Measurements from ENCODE around the gene PRKAG2. TPM values are rescaled to one million over a fixed set of nuclear protein-coding genes. Genes with fewer than 3 reads are reported as not detected.

The PRKAG2 gene
- total and polyA plus RNA-seq, 10 donors, result 15.8 to 50.9 (median 32.8) TPM

DNA sequence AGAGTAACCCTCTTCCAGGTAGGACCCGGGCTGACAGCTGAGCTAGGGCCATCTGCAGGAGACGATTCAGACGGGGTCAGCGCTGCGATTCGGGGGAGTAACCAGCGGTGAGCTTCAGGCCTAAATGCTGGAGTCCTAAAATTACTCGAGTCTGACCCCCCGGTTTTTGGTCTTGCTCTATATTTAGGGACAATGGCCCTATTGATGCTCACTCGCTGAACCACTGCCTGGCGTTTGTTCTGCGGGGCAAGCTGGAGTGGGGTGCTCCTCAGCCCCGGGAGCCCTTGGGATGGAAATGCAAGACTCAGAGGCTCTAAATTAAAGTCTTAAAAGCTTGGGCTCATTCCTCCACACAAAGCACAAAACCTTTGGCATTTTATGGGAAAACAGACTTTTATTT lies 120.0 kb downstream of the PRKAG2 start:
- no peak for TF ChIP-seq POLR2A (IDR thresholded peaks at IDR 0.05)
- TF ChIP-seq CTCF (IDR thresholded peaks at IDR 0.05 in 8 of 11, conservative IDR thresholded peaks at IDR 0.05 in 3 of 11), result no peak
- no peak for TF ChIP-seq POLR2AphosphoS5 (IDR thresholded peaks at IDR 0.05)
- WGBS, 5 donors, result 90 to 95% (median 95%) methylated on average over 13 of the region's 13 CpGs
- intact Hi-C loops (cut with DNase I; ENCODE audit: low total_unique reads), result no loop called here

DNA sequence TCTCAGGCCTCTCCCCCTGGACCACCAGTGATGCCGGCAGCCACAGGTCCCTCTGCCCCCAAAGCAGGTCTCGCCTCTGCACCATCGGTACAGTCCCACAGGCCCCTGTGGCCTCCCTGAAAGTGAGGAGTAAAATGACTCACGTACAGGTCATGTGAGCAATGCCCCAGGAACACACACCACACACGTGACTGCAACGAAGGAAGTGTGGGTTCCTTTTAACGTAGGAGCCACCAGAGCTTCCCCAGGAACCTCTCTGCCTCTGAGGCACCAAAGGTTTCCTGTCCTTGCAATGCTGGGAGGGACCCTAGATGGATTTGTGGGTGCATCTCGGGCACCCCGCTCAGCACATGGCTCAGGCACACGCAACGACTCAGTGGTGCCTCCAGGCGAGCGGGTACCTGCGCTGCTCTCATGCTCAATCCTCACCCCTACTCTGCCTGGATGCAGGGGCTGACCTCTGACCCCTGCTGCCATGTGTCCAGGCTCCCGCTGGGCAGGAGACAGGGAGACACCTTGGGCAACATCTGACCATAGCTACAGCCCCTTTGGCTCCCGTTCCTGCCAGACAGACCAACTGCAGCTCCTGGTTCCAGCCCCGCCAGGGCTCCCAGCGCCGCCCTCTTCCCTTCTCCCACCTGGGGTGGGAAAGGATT lies 120.7 kb downstream of the PRKAG2 start:
- intact Hi-C loops (cut with DNase I; ENCODE audit: low total_unique reads), result no loop called here
- Histone ChIP-seq H3K27me3 (replicated peaks in 1 of 7) (no peaks in the 10 kb centered on the region), H3K4me3 (no peak overlapping the region), H3K36me3 (peaks cover 0 to 12% (median 0%) of the 10 kb centered on the region in 6 donors), H3K4me1 (peaks cover 11 to 34% (median 25%) of the 10 kb centered on the region in 6 donors), H3K9me3 (no peaks in the 10 kb centered on the region), H3K27ac (peak overlapping the region in 5 of 8 donors; percentile 13 to 80 (median 74))
- DNase-seq, result no peak
- TF ChIP-seq CTCF (IDR thresholded peaks at IDR 0.05 in 8 of 11, conservative IDR thresholded peaks at IDR 0.05 in 3 of 11) (no peak), POLR2AphosphoS5 (IDR thresholded peaks at IDR 0.05) (peak in 1 of 3 donors; percentile 40), POLR2A (IDR thresholded peaks at IDR 0.05) (no peak)
- 58 to 70% (median 65%) methylated on average over 11 to 19 of the region's 19 CpGs for WGBS, 5 donors

More for the DNA sequence above, 120.0 kb downstream of the PRKAG2 start:
- H3K27me3 ChIP-seq (replicated peaks in 1 of 7), result no peaks in the 10 kb centered on the region
- H3K36me3 ChIP-seq, result peaks cover 0 to 11% (median 0%) of the 10 kb centered on the region in 6 donors
- DNase-seq, result no peak
- H3K27ac ChIP-seq, result no peak overlapping the region
- H3K4me3 ChIP-seq, result no peak overlapping the region
- no peaks in the 10 kb centered on the region for H3K9me3 ChIP-seq
- H3K4me1 ChIP-seq, result peaks cover 11 to 34% (median 25%) of the 10 kb centered on the region in 6 donors

DNA sequence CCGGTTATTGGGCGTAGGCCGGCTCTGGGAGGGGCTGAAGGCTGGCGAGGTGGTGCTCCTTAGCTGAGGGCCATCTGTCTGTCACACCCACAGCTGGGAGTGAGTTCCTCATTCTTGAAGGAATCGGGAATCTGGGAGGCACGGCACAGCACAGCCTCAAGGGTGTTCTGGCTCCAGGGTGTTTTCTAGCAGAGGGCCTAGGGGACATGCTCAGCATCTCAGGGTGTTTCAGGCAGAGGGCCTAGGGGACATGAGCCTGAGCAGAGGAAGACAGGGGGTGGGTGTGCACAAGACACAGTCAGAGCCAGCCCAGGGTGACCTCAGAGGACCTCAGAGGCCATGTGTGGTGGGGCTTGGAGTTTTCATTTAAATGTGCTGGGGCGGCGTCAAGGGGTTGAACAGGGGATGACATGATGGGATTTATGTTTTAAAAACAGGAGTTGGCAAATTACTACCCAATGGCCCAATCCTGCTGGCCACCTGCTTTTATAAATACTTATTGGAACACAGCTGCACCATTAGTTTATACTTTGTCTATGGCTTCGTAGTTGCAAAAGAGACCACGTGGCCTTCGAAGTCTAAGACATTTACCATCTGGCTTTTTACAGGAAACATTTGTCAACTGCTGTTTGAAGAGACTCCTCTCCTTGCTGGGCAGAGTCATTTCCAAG lies 121.6 kb downstream of the PRKAG2 start:
- intact Hi-C loops (cut with DNase I; ENCODE audit: low total_unique reads), result no loop called here
- Histone ChIP-seq H3K4me3 (no peak overlapping the region), H3K36me3 (peaks cover 0 to 12% (median 0%) of the 10 kb centered on the region in 6 donors), H3K4me1 (peaks cover 11 to 34% (median 25%) of the 10 kb centered on the region in 6 donors), H3K27me3 (replicated peaks in 1 of 7) (no peaks in the 10 kb centered on the region), H3K9me3 (no peaks in the 10 kb centered on the region), H3K27ac (peak overlapping the region in 5 of 8 donors; percentile 70 to 80 (median 74))
- DNase-seq, result no peak
- 65 to 75% (median 71%) methylated on average over 11 of the region's 11 CpGs for WGBS, 5 donors
- TF ChIP-seq POLR2A (IDR thresholded peaks at IDR 0.05) (no peak), CTCF (IDR thresholded peaks at IDR 0.05 in 8 of 11, conservative IDR thresholded peaks at IDR 0.05 in 3 of 11) (no peak), POLR2AphosphoS5 (IDR thresholded peaks at IDR 0.05) (no peak)

DNA sequence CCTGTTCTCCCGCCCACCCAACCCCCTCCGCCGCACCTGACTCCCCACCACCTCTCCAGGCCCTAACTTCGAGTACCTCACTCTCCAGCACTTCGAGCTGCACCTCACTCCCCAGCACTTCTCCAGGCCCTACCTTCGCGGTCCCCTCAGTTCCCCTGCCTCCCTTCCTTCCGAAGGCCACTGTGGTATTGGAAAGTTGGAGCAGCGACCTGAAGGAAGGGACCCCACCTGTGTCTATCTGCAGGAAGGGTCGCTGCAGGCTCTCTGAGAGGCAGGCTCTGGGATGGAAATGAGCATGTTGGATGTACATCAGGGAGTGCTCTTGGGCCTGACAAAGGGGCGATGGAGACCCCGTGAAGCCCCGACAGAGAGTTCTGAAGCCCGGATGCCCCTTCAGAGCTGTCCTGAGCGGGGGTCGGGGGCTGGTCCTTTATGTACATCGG lies 122.2 kb downstream of the PRKAG2 start:
- DNase-seq, result no peak
- peaks cover 0 to 12% (median 0%) of the 10 kb centered on the region in 6 donors for H3K36me3 ChIP-seq
- intact Hi-C loops (cut with DNase I; ENCODE audit: low total_unique reads), result no loop called here
- peaks cover 11 to 34% (median 25%) of the 10 kb centered on the region in 6 donors for H3K4me1 ChIP-seq
- no peak for TF ChIP-seq POLR2A (IDR thresholded peaks at IDR 0.05)
- no peak for TF ChIP-seq CTCF (IDR thresholded peaks at IDR 0.05 in 8 of 11, conservative IDR thresholded peaks at IDR 0.05 in 3 of 11)
- no peak for TF ChIP-seq POLR2AphosphoS5 (IDR thresholded peaks at IDR 0.05)
- WGBS, 5 donors, result 89 to 94% (median 93%) methylated on average over 17 of the region's 17 CpGs
- H3K9me3 ChIP-seq, result no peaks in the 10 kb centered on the region
- no peak overlapping the region for H3K4me3 ChIP-seq
- H3K27ac ChIP-seq, result peak overlapping the region; percentile 27 to 80 (median 72)
- no peaks in the 10 kb centered on the region for H3K27me3 ChIP-seq (replicated peaks in 1 of 7)
